Stimulated activated CD4-positive, alpha-beta T cell treated with anti-CD3 and anti-CD28 coated beads, Interleukin-4, amount 100 ng/mL, for 4 hours (primary cell): ENCODE data around the gene TMEM43.
"Not testable (repeated sequence)": the region's sequence is repeated elsewhere in the genome, so short reads cannot be mapped to it uniquely, and the experiment has no call there.

Experiments
- DNase-seq, 2 experiments: peaks; one replicate each; pipeline ENCODE4 v3.0.0-alpha.2; 2020

TMEM43 gene

GRCh38 chr3:14124615-14125192, at the start of gene TMEM43, which contains the start of gene CHCHD4:
TMEM43 (plus strand) TSS chr3:14125052; CDS start chr3:14125194, 142 bp downstream.
CHCHD4 (minus strand) TSS chr3:14124870; CDS start chr3:14124676, 194 bp downstream.
- peak; percentile 95 to 99 for DNase-seq

GRCh38 chr3:14075233-14075632, 49.6 kb upstream of the TMEM43 start:
- not testable (repeated sequence) for DNase-seq

GRCh38 chr3:14077310-14077709, 47.5 kb upstream of the TMEM43 start:
- DNase-seq: no peak

- peak in 1 of 2 experiments; percentile 9 for DNase-seq
These were observed 42.7 kb upstream of the TMEM43 start for GRCh38 chr3:14082108-14082657.

- not testable (repeated sequence) for DNase-seq
These were observed 37.4 kb upstream of the TMEM43 start for GRCh38 chr3:14087461-14087860.

GRCh38 chr3:14091959-14092358, 32.9 kb upstream of the TMEM43 start:
- not testable (repeated sequence) for DNase-seq

GRCh38 chr3:14092464-14092863, 32.4 kb upstream of the TMEM43 start:
- DNase-seq: no peak

GRCh38 chr3:14093831-14094230, 31.0 kb upstream of the TMEM43 start:
- DNase-seq: no peak

- no peak for DNase-seq
These were observed 28.1 kb upstream of the TMEM43 start for GRCh38 chr3:14096742-14097141.

GRCh38 chr3:14097616-14098391, 27.0 kb upstream of the TMEM43 start:
- DNase-seq: no peak

- not testable (repeated sequence) for DNase-seq
These were observed 15.0 kb upstream of the TMEM43 start for GRCh38 chr3:14109821-14110220.

GRCh38 chr3:14110699-14111098, 14.2 kb upstream of the TMEM43 start:
- DNase-seq: no peak

GRCh38 chr3:14113965-14114635, 10.8 kb upstream of the TMEM43 start:
- no peak for DNase-seq

- no peak for DNase-seq
These were observed 7.1 kb upstream of the TMEM43 start for GRCh38 chr3:14117468-14118399.

GRCh38 chr3:14118400-14119381, 6.2 kb upstream of the TMEM43 start:
- no peak for DNase-seq

GRCh38 chr3:14119651-14120050, 5.2 kb upstream of the TMEM43 start:
- DNase-seq: no peak

- no peak for DNase-seq
These were observed 4.5 kb upstream of the TMEM43 start for GRCh38 chr3:14120111-14120920.

- not testable (repeated sequence) for DNase-seq
These were observed 3.9 kb upstream of the TMEM43 start for GRCh38 chr3:14120921-14121448.

- no peak for DNase-seq
These were observed 3.0 kb upstream of the TMEM43 start for GRCh38 chr3:14121859-14122258.

- DNase-seq: no peak
These were observed 2.6 kb upstream of the TMEM43 start for GRCh38 chr3:14122301-14122700.
